Gastroesophageal sphincter (tissue), 3 donors: ENCODE measurements around the gene LHB.

ENCODE experiments used
- CTCF ChIP-seq, 4 experiments: fragments of 200-600 bp in 2 of 4; fragments of 450-650 bp in 2 of 4; sonication (generic) in 1 of 4; IDR thresholded peaks; one replicate each; pipeline ENCODE4 v1.5.1; 2017 to 2019; ENCODE audit warnings: antibody characterized with exemption in 4 of 4, mild to moderate bottlenecking in 2 of 4, moderate library complexity in 2 of 4
- POLR2A ChIP-seq, 2 donors: fragments of 450-650 bp; IDR thresholded peaks; one replicate each; pipeline ENCODE4 v1.6.1; 2017; ENCODE audit warnings: antibody characterized with exemption in 2 of 2, mild to moderate bottlenecking in 2 of 2, moderate library complexity in 1 of 2

GRCh38 chr19:48992581-48993174 is 24.2 kb downstream of the LHB start:
- TF ChIP-seq POLR2A (IDR thresholded peaks at IDR 0.05): no peak
- TF ChIP-seq CTCF (IDR thresholded peaks at IDR 0.05): no peak
